Left kidney (tissue), 2 donors: Measurements from ENCODE around the gene ERVFRD-1. TPM values are rescaled to one million over a fixed set of nuclear protein-coding genes. Genes with fewer than 3 reads are reported as not detected.
"Not testable (repeated sequence)": the region's sequence is repeated elsewhere in the genome, so short reads cannot be mapped to it uniquely, and the experiment has no call there.

Source experiments
- DNase-seq: peaks from one replicate; pipeline ENCODE4 v3.0.0-alpha.2; 2013
- polyA plus RNA-seq: library from polyadenylated mRNA; unstranded; fragments of 120-200 nt; gene quantifications from one replicate; pipeline ENCODE4 v1.2.1, GENCODE V29; 2013; ENCODE audit not compliant: insufficient read length

The ERVFRD-1 gene
- polyA plus RNA-seq, 1 donor = 0.13 TPM

DNA sequence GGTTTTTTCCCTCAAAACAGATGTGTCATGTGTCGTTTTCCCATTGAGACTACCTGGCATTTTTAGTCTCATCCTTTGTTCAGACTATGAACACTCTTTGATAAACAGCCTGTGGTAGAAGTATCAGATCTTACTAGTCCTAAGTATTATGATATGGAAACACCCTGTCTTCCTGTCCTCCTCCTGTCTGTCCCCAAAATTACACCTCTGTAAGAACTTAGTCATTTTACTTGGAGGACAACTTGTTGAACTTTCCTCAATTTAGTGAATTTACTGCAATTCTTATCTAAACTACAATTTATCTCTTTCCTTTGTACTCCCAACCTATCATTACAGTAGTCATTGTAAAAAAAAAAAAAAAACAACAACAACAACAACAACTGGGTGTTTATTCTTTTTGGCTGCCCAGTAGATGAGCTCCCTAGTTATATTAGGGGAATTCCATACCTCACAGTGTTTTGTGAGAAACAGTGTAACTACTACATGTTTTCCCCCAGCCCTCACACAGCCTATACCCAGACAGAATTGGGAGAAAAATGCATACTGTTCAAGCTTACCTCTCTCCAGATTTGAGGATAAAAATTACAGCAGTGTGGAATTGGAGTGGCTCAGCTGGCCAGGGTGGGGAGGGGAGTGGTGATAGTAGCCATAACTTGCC, 18.5 kb upstream of the ERVFRD-1 start:
- DNase-seq = no peak

DNA sequence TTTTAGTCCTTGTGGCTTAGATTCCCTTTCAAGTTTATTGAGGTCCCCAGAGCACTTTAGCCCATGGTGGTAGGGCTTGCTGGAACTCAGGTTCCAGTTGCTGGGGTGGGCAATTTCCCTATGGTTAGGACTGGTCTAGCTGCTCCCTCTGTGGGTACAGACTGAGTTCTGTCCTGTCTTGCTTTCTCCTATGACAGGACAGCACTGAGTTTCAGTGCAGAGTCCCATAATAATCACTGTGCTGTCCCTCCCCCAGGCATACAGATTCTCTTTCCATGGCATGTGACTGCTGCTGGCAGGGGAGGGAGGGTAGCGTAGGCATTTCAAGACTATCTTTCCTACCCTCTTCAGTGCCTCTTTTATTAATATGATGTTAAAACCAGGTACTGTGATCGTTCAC, 17.1 kb upstream of the ERVFRD-1 start:
- no peak for DNase-seq

DNA sequence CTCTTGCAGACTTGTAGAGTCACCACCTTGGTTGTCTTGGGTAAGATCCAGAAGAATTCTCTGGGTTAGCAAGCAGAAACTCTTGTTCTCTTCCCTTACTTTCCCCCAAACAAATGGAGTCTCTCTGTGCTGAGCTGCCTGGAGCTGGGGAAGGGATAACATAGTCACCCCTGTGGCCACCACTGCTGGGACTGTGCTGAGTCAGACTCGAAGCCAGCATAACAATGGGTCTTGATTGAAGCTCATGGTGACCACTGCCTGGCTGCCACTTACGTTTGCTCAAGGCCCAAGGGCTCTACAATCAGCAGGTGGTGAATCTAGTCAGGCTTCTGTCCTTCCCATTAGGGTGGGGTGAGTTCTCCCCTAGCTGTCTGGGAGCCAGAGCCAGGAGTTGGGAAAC, 15.4 kb upstream of the ERVFRD-1 start:
- DNase-seq = no peak

DNA sequence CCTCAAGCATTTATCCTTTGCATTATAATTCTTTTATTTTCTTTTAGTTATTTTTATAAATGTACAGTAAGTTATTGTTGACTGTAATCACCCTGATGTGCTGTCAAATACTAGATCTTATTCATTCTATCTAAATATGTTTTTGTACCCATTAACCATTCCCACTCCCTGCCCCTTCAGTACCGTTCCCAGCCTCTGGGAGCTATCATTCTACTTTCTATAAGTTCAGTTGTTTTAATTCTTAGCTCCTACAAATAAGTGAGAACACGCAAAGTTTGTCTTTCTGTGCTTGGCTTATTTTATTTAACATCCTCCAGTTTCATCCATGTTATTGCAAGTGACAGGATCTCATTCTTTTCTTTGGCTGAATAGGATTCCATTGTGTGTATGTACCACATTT, 12.5 kb upstream of the ERVFRD-1 start:
- no peak for DNase-seq

DNA sequence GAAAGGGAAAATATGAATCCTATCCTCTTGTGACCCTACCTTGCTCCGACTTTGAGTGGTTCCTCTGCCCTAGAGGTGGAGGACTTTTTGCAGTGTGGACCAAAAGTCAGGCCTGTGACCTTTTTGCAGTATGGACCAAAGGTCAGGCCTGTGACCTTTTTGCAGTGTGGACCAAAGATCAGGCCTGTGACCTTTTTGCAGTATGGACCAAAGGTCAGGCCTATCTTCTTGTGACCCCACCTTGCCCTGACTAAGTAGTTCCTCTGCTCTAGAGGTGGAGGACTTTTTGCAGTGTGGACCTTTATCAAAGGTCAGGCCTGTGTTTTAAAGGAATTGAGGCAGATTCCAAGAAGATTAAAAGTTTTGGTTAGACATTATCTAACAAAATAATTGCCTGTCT, 10.9 kb upstream of the ERVFRD-1 start:
- no peak for DNase-seq

DNA sequence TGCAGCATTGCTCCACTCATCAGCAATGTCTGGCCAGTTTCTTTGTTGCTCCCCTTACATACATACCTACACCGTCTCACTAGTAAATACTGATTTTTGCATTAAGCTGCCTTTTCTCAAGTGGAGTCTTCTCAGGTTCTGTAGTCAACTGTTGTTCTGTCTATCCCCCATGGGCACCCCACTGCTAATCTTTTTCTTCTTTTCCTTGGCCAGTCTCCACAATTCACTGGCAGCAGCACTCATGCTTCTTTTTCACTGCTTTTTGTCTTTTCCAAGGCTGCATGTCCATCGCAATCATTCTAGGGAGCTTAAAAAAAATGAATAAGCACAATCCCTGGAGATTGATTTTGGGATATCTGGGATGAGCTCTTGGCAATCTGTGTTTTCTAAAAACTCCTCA, 10.3 kb upstream of the ERVFRD-1 start:
- no peak for DNase-seq

DNA sequence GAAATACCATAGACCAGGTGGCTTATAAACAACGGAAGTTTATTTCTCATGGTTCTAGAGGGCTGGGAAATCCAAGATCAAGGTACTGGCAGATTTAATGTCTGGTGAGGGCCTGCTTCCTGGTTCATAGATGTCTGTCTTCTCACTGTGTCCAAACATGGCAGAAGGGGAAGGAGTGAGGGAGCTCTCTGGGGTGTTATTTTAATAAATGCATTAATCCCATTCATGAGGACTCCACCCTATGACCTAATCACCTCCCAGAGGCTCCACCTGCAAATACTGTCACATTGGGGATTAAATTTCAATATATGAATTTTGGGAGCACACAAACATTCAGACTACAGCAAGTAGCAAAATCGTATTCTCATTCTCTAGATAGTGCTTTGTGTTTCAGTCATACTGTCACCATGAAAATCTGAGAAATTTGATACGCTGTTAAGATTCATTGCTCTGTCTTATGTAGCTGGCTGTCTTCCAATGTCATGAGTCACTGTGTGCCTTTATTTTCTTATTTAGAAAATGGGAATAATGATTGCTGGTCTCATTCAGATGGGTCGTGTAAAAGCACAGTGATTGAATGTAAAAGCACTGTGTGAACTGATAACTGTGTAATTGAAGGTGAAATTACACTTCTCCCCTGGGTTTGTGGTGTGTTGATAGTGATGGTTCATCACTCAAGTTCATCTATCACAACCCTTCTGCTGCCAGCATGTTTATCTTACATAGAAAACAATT, 8.9 kb upstream of the ERVFRD-1 start:
- no peak for DNase-seq

DNA sequence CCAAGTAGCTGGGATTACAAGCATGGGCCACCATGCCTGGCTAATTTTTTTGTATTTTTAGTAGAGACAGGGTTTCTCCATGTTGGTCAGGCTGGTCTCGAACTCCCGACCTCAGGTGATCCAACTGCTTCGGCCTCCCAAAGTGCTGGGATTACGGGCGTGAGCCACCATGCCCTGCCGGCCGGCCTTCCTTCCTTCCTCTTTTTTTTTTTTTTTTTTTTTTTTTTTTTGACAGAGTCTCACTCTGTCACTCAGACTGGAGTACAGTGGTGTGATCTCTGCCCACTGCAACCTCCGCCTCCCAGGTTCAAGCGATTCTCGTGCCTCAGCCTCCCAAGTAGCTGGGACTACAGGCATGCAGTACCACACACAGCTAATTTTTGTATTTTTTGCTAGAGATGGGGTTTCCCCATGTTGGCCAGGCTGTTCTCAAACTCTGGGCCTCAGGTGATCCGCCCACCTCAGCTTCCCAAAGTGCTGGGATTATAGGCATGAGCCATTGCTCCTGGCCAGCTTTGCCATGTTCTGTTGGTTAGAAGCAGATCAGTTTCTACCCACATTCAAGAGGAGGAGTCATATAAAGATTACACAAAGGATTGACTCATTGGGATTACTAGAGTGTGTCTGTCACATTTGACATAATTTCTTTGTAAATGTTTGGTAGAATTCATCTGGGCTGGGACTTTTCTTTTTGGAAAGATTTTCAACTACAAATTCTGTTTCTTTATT, 4.4 kb upstream of the ERVFRD-1 start:
- not testable (repeated sequence) for DNase-seq

DNA sequence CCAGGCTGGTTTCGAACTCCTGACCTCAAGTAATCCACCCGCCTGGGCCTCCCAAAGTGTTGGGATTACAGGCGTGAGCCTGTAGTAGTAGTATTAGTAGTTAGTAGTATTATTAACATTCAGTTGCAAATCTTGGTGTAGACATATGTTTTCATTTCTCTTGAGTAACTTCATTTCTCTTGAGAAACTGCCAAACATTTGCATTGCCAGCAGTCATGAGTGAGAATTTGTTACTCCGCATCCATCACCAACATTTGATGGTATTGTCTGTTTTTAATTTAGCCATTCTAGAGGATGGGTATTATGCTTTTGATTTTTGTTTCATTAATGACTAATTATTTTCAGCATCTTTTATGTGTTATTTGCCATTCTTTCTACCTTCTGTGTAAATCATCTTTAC, 1.5 kb upstream of the ERVFRD-1 start:
- DNase-seq = no peak

DNA sequence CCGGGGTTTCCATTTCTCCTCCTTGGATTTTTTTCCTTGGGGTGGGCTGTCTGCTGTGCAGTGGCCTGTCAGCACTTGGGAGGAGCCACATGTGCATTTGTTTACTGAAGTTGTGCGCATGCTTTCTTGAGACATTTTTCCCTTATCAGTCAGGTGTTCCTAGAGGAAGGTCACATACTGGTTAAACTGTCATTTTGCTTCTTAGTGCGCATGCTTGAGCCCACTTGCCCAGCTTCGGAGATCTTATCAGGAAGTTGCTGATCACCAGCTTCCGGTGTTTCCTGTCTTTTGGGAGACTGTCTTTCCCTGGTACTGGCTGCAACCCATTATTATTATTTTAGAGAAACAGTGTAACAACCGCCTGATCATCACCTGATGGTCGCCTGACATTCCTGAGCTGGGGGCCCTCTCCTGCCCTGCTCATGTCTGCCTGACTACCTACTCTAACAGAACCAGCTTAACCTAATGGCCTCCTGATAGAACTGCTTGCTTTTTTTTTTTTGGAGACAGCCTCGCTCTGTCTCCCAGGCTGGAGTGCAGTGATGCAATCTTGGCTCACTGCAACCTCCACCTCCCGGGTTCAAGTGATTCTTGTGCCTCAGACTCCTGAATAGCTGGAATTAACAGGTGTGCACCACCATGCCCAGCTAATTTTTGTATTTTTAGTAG, 378 bp upstream of the ERVFRD-1 start:
- no peak for DNase-seq

DNA sequence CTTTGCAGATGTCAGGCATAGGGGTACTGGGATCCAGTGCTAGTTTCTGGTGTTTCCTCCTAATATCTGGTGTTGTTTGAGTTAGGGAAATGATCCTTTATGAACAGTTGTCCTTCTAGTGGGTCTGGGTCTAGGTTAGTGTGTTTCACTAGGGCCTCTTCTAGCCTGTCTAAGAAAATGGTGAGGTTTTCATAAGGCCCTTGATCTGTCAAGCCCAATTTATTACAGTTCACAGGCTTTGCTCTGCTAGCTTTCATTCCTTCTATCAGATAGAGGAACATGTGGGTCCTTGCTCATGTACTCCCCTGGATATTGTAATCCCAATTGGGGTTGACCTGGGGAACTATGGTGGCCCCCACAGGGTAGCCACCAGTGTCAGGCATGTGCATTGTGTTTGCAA, 2.8 kb downstream of the ERVFRD-1 start:
- no peak for DNase-seq

DNA sequence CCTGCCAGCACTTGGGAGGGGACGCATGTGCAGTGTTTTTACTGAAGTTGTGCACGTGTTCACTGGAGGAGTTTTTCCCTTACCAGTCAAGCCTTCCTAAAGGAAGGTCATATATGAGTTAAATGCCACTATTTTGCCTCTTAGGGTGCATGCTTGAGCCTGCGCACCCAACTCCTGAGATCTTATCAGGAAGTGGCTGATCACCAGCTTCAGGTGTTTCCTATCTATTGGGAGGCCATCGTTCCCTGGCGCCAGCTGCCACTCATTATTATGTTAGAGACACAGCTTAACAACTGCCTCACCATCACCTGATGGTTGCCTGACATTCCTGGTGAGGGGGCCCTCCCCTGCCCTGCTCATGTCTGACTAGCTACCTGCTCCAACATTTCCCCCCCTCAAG, 8.5 kb downstream of the ERVFRD-1 start:
- no peak for DNase-seq

DNA sequence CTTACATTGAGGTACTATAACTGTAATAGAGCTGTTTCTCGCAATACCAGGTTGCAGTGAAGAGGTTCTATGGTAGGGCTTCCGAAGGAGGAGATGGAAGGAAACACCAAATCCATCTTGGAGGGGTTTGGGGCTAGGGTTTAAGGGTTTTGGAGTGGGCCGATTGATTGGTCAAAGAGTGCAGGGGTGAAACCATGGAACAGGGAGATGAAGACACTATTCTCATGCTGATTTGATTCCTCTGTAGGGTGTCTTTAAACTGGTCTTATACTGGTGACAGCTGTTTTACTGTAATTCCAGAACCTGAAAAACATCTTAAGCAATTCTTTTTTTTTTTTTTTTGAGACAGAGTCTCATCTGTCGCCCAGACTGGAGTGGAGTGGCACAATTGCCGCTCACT, 10.1 kb downstream of the ERVFRD-1 start:
- no peak for DNase-seq

DNA sequence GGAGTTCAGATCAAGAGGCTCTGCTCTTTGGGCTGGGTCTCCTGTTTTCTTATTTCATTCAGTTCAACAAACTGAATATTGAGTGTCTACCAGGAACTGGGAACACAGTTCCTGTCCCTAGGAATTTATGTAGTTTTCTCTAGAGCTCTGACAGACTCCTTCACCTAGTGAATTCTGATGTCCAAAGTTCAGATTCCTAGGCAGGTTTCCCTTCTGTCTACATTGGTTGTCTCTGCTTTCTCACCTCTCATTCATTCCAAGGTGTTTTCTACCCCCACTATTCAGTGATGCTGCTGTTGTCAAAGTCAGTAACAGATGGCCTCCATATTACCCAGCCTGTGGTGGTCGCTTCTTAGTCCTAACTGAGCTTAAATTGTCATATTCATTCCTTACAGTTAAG, 13.5 kb downstream of the ERVFRD-1 start:
- DNase-seq = no peak

DNA sequence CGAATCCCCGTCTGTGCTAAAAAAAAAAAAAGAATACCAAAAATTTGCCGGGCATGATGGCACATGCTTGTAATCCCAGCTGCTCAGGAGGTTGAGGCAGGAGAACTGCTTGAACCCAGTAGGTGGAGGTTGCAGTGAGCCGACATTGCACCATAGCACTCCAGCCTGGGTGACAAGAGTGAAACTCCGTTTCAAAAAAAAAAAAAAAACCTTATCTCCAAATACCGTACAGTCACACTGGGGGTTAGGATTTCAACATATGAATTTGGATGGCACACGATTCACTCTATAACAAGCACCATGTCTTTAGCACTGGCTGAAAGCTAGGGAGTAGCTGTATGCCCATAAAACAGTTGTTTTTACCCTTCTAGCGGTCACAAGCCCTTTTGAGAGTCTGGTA, 14.0 kb downstream of the ERVFRD-1 start:
- DNase-seq = no peak

DNA sequence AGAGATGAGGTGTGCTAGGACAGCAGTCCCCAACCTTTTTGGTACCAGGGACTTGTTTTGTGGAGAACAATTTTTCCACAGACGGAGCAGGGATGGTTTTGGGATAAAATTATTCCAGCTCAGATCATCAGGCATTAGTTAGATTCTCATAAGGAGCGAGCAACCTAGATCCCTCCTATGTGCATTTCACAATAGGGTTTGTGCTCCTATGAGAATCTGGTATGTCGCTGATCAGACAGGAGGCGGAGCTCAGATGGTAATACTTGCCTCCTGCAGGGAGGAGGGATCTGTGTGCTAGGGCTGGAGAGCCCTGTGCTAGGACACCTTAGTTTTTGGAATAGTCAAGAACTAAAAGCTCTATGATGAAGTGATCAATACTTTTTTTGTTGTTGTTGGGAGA, 15.4 kb downstream of the ERVFRD-1 start:
- DNase-seq = no peak

DNA sequence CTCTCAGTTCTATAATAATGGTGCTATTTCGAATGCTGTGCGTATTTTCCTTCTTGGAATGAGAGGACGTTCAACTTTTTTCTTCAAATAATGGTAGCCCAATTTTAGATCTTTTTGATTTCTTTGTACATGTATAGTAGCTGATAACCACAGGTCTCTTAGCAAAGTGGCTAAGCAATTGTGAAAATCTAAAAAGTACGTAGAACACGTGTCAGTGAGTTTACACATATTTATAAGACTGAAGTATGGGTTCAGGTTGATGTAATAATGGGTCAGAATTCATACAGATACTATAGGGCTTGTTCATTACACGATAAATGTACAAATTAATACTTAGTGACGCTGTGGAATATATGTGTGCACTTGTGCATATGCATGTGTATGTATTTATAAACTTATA, 16.6 kb downstream of the ERVFRD-1 start:
- DNase-seq = no peak

DNA sequence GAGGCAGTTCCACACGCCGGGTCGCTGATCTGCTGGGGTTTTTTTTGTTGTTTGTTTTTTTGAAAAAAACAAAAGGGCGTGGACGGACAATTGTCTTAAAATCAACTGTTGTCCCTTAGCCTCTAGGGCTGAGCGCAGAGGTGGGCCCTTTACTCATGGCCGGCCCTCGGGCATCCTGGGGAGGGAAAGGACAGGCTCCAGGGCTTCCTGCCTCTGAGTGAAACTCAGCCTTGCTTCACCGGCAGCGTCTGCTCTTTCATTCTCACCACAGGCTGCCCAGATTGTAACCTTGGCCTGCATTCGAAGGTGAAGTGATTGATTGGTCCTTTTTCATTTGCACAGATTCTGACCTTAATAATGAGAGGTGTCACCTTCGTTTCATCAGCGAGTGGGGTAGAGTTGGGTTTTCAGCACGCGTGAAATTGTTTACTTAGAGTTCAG, 17.1 kb downstream of the ERVFRD-1 start:
- DNase-seq = peak; percentile 33

DNA sequence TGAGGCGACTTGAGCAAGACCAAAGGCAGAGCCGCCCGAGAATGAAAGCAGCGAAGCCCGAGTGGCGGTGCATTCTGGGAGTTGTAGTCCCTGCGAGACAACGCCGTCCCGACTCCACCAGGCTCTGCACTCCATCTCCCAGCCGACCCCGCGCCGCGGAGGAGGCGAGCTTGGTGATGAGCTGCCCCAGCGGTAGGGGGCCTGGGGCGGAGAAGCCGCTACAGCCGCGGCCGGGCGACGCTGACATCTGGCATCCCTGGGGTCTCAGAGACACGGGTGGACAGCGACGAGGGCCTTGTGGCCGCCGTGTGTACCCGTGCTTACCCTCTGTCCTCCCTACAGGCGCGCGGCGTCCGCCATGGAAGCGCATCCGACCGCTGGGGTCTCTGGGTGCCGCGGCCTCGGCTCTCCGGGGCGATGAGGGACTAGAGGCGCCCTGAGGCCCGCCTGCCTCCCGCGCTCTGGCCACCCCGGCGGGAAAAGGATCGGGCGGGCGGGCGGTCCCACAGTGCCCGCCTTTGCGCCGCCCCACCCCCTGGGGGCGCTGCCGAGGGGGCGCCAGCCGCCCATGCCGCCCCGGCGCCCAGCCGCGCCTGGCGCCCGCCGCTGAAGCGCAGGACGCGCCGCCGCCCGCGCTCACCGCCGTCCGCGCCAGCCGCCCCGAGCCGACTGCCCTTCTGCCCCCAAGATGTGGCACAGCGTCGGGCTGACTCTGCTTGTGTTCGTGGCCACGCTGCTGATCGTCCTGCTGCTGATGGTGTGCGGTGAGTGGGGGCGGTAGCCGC, 17.7 kb downstream of the ERVFRD-1 start, which contains the start of gene SMIM13:
TSS of gene SMIM13 (plus strand) at position 209 of the 785 bp plus-strand sequence. CDS start at position 689, 480 bp downstream.
- DNase-seq = peak; percentile 97

DNA sequence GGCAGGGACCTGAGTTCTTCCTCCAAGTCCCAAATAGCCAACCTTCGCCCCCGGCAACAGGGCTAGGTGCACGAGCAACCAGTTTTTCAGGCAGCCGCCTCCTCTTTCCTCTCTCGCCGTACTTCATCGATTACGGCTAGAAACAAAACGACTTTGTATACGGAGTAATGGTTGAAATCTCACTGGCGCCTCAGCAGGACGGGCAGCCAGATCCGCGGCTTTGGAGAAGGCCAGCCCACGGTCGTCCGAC, 18.2 kb downstream of the ERVFRD-1 start:
- DNase-seq = no peak

DNA sequence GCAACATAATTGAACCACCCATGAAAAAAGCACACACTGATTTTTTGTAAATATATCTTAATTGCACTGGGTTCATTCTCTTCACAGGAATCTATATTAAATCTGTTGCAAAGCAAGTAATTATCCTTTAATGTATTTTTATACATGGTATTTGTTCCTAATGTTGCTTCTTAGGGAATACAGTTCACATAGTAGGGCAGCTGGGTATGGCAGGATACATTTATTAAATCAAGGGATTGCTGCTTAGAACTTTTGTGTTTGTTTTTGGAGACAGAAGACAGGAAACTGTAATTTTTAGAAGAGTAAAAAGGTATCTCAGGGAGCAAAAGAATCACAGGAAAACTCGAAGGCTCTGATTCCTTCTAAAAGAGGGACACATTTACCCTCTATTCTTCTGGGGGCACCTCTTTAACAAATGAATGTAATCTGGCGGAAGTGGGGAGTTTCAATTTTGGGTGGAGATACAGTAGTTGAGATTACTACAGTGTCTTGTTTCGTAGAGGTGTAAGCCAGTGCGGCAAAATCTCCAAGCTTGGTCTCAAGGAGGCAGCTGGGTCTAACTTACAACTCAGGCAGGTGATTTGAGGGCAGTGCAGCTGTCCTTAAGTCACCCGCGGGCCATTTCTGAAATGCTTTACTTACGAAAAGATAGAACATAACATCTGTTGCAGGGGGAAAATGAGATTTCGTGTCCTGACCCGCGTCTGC, 18.7 kb downstream of the ERVFRD-1 start:
- no peak for DNase-seq
